HCT116 (cell line): ENCODE measurements around the gene CCDC40. TPM values are rescaled to one million over a fixed set of nuclear protein-coding genes. Genes with fewer than 3 reads are reported as not detected.

Source experiments
- ATAC-seq: fragments of 200-7000 bp; cut with Tn5 transposase; 2 replicates; pipeline ENCODE4 v1.9.1; 2020; ENCODE audit warnings: mild to moderate bottlenecking, moderate library complexity
- Bru-seq: library from RNA; stranded (reverse); fragments of 400-500 nt; gene quantifications from one replicate; lab custom pipeline; 2021; lab: Mats Ljungman, UMichigan
- BruChase-seq, 2 experiments: library from RNA; stranded (reverse); fragments of 400-500 nt; gene quantifications; one replicate each; lab custom pipeline; 2021; lab: Mats Ljungman, UMichigan
- BruUV-seq: library from RNA; stranded (reverse); fragments of 400-500 nt; replicated peaks from 2 replicates; lab custom pipeline; 2021; lab: Mats Ljungman, UMichigan
- CTCF ChIA-PET: fragments of 300-600 bp; sonication (Branson Sonifier 250); formaldehyde crosslinking; loops from one replicate; lab custom pipeline; 2021; ENCODE audit warnings: antibody characterized with exemption; lab: Charles Lee
- POLR2A ChIA-PET: fragments of 300-600, 350-600 bp; sonication (Branson Sonifier 250); formaldehyde crosslinking; loops from one replicate; lab custom pipeline; 2021; ENCODE audit warnings: antibody characterized with exemption; lab: Charles Lee
- RAD21 ChIA-PET, 2 experiments: fragments of 300-600 bp; sonication (Branson Sonifier 250); formaldehyde crosslinking; loops; one replicate each; lab custom pipeline; 2023; ENCODE audit warnings: low total read pairs in 2 of 2; ENCODE audit not compliant: uncharacterized antibody in 2 of 2, unreplicated experiment in 2 of 2, low non-redundant PET in 1 of 2; lab: Charles Lee
- DNase-seq: peaks from one replicate; pipeline ENCODE4 v3.0.0-alpha.2; 2010; ENCODE audit warnings: low read depth, low spot score
- H2AFZ ChIP-seq: fragments of 200-600 bp; shearing (Covaris generic), sonication (generic); 2 replicates; pipeline ENCODE4 v1.6.1; 2017; ENCODE audit warnings: low read depth, mixed run types, mixed read lengths, antibody characterized with exemption, low read length; ENCODE audit not compliant: poor library complexity, severe bottlenecking
- H3K27ac ChIP-seq: 2 replicates; pipeline ENCODE4 v1.5.1; 2012; ENCODE audit warnings: low read depth, low read length
- H3K27me3 ChIP-seq: fragments of 200-600 bp; sonication (generic); 2 replicates; pipeline ENCODE4 v1.6.1; 2016; ENCODE audit warnings: mixed run types, low read length, mixed read lengths; ENCODE audit not compliant: insufficient read depth
- H3K36me3 ChIP-seq, 2 experiments: fragments of 200-500 bp in 1 of 2; fragments of 200-600 bp in 1 of 2; sonication (Bioruptor generic) in 1 of 2; sonication (generic) in 1 of 2; 2 replicates each; pipeline versions ENCODE4 v1.5.1 to v1.6.1; 2014 to 2016; ENCODE audit warnings: low read length in 2 of 2, inconsistent platforms in 1 of 2, mixed read lengths in 1 of 2, mixed run types in 1 of 2; ENCODE audit not compliant: insufficient read depth in 2 of 2, control insufficient read depth in 1 of 2
- H3K4me1 ChIP-seq, 2 experiments: fragments of 200-600 bp in 1 of 2; sonication (generic) in 1 of 2; 2 replicates each; pipeline versions ENCODE4 v1.5.1 to v1.6.1; 2012 to 2017; ENCODE audit warnings: low read length in 2 of 2, inconsistent platforms in 1 of 2, mild to moderate bottlenecking in 1 of 2, mixed read lengths in 1 of 2, mixed run types in 1 of 2, moderate library complexity in 1 of 2; ENCODE audit not compliant: insufficient read depth in 2 of 2, control insufficient read depth in 1 of 2
- H3K4me2 ChIP-seq: fragments of 200-600 bp; sonication (generic); 2 replicates; pipeline ENCODE4 v1.6.1; 2017; ENCODE audit warnings: mixed run types, low read length, mixed read lengths
- H3K4me3 ChIP-seq, 2 experiments: fragments of 200-600 bp in 1 of 2; sonication (generic) in 1 of 2; replicated peaks in 1 of 2; 2 replicates each; pipeline ENCODE4 v1.5.1; 2011 to 2016; ENCODE audit warnings: low read length in 2 of 2, control low read depth in 1 of 2, low read depth in 1 of 2, mild to moderate bottlenecking in 1 of 2, mixed read lengths in 1 of 2, mixed run types in 1 of 2
- H3K79me2 ChIP-seq: fragments of 200-600 bp; sonication (generic); 2 replicates; pipeline ENCODE4 v1.6.1; 2017; ENCODE audit warnings: mild to moderate bottlenecking, mixed run types, low read length, moderate library complexity, mixed read lengths; ENCODE audit not compliant: insufficient read depth
- H3K9ac ChIP-seq: fragments of 200-600 bp; sonication (generic); 2 replicates; pipeline ENCODE4 v1.6.1; 2016; ENCODE audit warnings: low read length, mixed read lengths
- H3K9me2 ChIP-seq: fragments of 200-600 bp; sonication (generic), shearing (Covaris generic); 2 replicates; pipeline ENCODE4 v1.6.1; 2017; ENCODE audit warnings: mixed run types, mild to moderate bottlenecking, moderate library complexity; ENCODE audit not compliant: insufficient read depth
- H3K9me3 ChIP-seq, 2 experiments: fragments of 200-500 bp in 1 of 2; fragments of 200-600 bp in 1 of 2; sonication (Bioruptor generic) in 1 of 2; sonication (generic) in 1 of 2; 2 replicates each; pipeline ENCODE4 v1.6.1; 2014 to 2017; ENCODE audit warnings: low read length in 2 of 2, mixed read lengths in 2 of 2, inconsistent platforms in 1 of 2, low read depth in 1 of 2, mild to moderate bottlenecking in 1 of 2, mixed run types in 1 of 2, moderate library complexity in 1 of 2; ENCODE audit not compliant: control insufficient read depth in 1 of 2, insufficient read depth in 1 of 2
- H4K20me1 ChIP-seq: fragments of 200-600 bp; sonication (generic), shearing (Covaris generic); 2 replicates; pipeline ENCODE4 v1.6.1; 2017; ENCODE audit warnings: mixed run types, mild to moderate bottlenecking, moderate library complexity; ENCODE audit not compliant: insufficient read depth
- CBX3 ChIP-seq: IDR thresholded peaks from 2 replicates; pipeline ENCODE4 v1.6.1; 2012; ENCODE audit warnings: low read depth
- CEBPB ChIP-seq: IDR thresholded peaks from 2 replicates; pipeline ENCODE4 v1.6.1; 2012; ENCODE audit warnings: low read depth
- CTCF ChIP-seq, 3 experiments: fragments of 200-600 bp in 1 of 3; sonication (generic) in 1 of 3; IDR thresholded peaks in 2 of 3; conservative IDR thresholded peaks in 1 of 3; 2 replicates each; pipeline ENCODE4 v1.5.1; 2012 to 2017; ENCODE audit warnings: low read depth in 2 of 3, low read length in 2 of 3, antibody characterized with exemption in 1 of 3, borderline replicate concordance in 1 of 3, control low read depth in 1 of 3, mild to moderate bottlenecking in 1 of 3, mixed read lengths in 1 of 3, mixed run types in 1 of 3, moderate library complexity in 1 of 3; ENCODE audit not compliant: insufficient read depth in 1 of 3
- EGR1 ChIP-seq: IDR thresholded peaks from 2 replicates; pipeline ENCODE4 v1.6.1; 2012; ENCODE audit warnings: low read depth
- ELF1 ChIP-seq: IDR thresholded peaks from 2 replicates; pipeline ENCODE4 v1.6.1; 2012; ENCODE audit warnings: low read depth, borderline replicate concordance
- EZH2 ChIP-seq: fragments of 200-600 bp; sonication (generic); IDR thresholded peaks from 2 replicates; pipeline ENCODE4 v1.6.1; 2017; ENCODE audit warnings: antibody characterized with exemption, mixed run types
- EZH2phosphoT487 ChIP-seq: fragments of 200-600 bp; IDR thresholded peaks from 2 replicates; pipeline ENCODE4 v1.6.1; 2018; ENCODE audit warnings: antibody characterized with exemption, borderline replicate concordance
- JUND ChIP-seq: IDR thresholded peaks from 2 replicates; pipeline ENCODE4 v1.6.1; 2012
- POLR2A ChIP-seq: IDR thresholded peaks from 2 replicates; pipeline ENCODE4 v1.7.0; 2011; ENCODE audit warnings: borderline replicate concordance; ENCODE audit not compliant: insufficient read depth, insufficient read length; ENCODE audit errors: extremely low read depth
- POLR2AphosphoS5 ChIP-seq: IDR thresholded peaks from 2 replicates; pipeline ENCODE4 v1.6.1; 2011; ENCODE audit warnings: mild to moderate bottlenecking, low read depth, low read length, moderate library complexity
- RAD21 ChIP-seq: IDR thresholded peaks from 2 replicates; pipeline ENCODE4 v1.6.1; 2012; ENCODE audit warnings: low read depth, mild to moderate bottlenecking
- SIN3A ChIP-seq: IDR thresholded peaks from 2 replicates; pipeline ENCODE4 v1.6.1; 2012; ENCODE audit warnings: low read depth
- SP1 ChIP-seq: IDR thresholded peaks from 2 replicates; pipeline ENCODE4 v1.6.1; 2012; ENCODE audit warnings: low read depth
- SRF ChIP-seq: IDR thresholded peaks from 2 replicates; pipeline ENCODE4 v1.6.1; 2012; ENCODE audit warnings: low read depth
- TCF7L2 ChIP-seq: IDR thresholded peaks from 2 replicates; pipeline ENCODE4 v1.7.0; 2011; ENCODE audit warnings: borderline replicate concordance, inconsistent platforms; ENCODE audit not compliant: insufficient read depth, insufficient read length; ENCODE audit errors: extremely low read depth
- YY1 ChIP-seq: IDR thresholded peaks from 2 replicates; pipeline ENCODE4 v1.6.1; 2011; ENCODE audit warnings: low read length, low read depth, moderate library complexity, mild to moderate bottlenecking; ENCODE audit not compliant: insufficient replicate concordance; ENCODE audit errors: extremely low read depth
- ZNF274 ChIP-seq: fragments of 200-500 bp; sonication (Bioruptor generic); IDR thresholded peaks from 2 replicates; pipeline ENCODE4 v1.6.1; 2014; ENCODE audit warnings: mild to moderate bottlenecking, low read depth, low read length, inconsistent platforms
- intact Hi-C: fragments of 100-400 bp; cut with micrococcal nuclease; formaldehyde crosslinking; loops from 2 replicates; pipeline ENCODE4 v1.10.0; 2022
- long read RNA-seq: library from polyadenylated mRNA; unstranded; transcript quantifications from one replicate; pipeline ENCODE4 v2.0.0, GENCODE V29; 2021; ENCODE audit not compliant: unreplicated experiment
- polyA plus RNA-seq: library from polyadenylated mRNA; unstranded; fragments of >200 nt; gene quantifications from 2 replicates; pipeline ENCODE4 v1.2.1, GENCODE V29; 2012; ENCODE audit warnings: missing spikeins
- total RNA-seq: library from RNA; stranded (reverse); gene quantifications from one replicate; pipeline ENCODE4 v1.2.1, GENCODE V29; 2021; ENCODE audit not compliant: unreplicated experiment
- TF ChIP-seq, protein P1 (sequence below): IDR thresholded peaks from 2 replicates; pipeline ENCODE4 v1.6.1; 2012
- TF ChIP-seq, protein P2 (sequence below): IDR thresholded peaks from 2 replicates; pipeline ENCODE4 v1.6.1; 2012; ENCODE audit warnings: low read depth

Gene CCDC40
- 10.3 TPM for total RNA-seq
- polyA plus RNA-seq, result 3.4 and 3.6 TPM in 2 replicates
- Bru-seq, nascent RNA, result percentile 39 among the genes with signal in this experiment
- percentile 45 among the genes with signal in this experiment for BruChase-seq, experiment 1, labeled RNA remaining after a 6-hour chase
- BruChase-seq, experiment 2, labeled RNA remaining after a 2-hour chase, result percentile 46 among the genes with signal in this experiment
- long read RNA-seq, partial matches to known transcripts, result 7 of 15 reads
- long read RNA-seq, other reads (novel, unspliced or antisense), result 6 of 15 reads

- peak; percentile 93 for ATAC-seq
- Histone ChIP-seq H3K27me3 (no peaks in the 10 kb centered on the region), H3K36me3 (no peaks in the 10 kb centered on the region), H2AFZ (no peak within 1 kb of the TSS), H3K4me1 (peaks cover 6 to 20% of the 10 kb centered on the region in 2 experiments; a peak in 3 of 4 replicates), H3K9me2 (no peaks in the 10 kb centered on the region), H3K4me3 (peak within 1 kb of the TSS; percentile 93 to 96), H3K4me2 (peak within 1 kb of the TSS; percentile 98), H4K20me1 (no peaks in the 10 kb centered on the region), H3K27ac (peak within 1 kb of the TSS; percentile 75), H3K79me2 (0 out of 2 replicates have a peak, but pooled peaks cover 5% of the 10 kb centered on the region), H3K9me3 (no peaks in the 10 kb centered on the region), H3K9ac (peak within 1 kb of the TSS; percentile 83)
- POLR2A ChIA-PET, result no interaction called here
- intact Hi-C loops, result no loop called here
- no TSS peak for BruUV-seq
- DNase-seq, result peak; percentile 50
- CTCF ChIA-PET, result no interaction called here
- RAD21 ChIA-PET, result no interaction called here
- TF ChIP-seq, protein P1, sequence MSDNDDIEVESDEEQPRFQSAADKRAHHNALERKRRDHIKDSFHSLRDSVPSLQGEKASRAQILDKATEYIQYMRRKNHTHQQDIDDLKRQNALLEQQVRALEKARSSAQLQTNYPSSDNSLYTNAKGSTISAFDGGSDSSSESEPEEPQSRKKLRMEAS, result peak; percentile 92
- no peak for TF ChIP-seq CBX3
- TF ChIP-seq CTCF (IDR thresholded peaks at IDR 0.05 in 2 of 3, conservative IDR thresholded peaks at IDR 0.05 in 1 of 3; ENCODE audit: borderline replicate concordance in 1 of 3, insufficient read depth in 1 of 3, low read depth in 2 of 3, low read length in 2 of 3), result no peak; a peak in 1 of 6 replicates
- TF ChIP-seq SRF, result no peak
- TF ChIP-seq JUND, result no peak
- peak; percentile 48 for TF ChIP-seq POLR2A
- no peak for TF ChIP-seq RAD21
- no peak for TF ChIP-seq ZNF274
- TF ChIP-seq SIN3A, result peak; percentile 94
- TF ChIP-seq YY1, result peak; percentile 90
- TF ChIP-seq ELF1, result no peak
- TF ChIP-seq, protein P2, sequence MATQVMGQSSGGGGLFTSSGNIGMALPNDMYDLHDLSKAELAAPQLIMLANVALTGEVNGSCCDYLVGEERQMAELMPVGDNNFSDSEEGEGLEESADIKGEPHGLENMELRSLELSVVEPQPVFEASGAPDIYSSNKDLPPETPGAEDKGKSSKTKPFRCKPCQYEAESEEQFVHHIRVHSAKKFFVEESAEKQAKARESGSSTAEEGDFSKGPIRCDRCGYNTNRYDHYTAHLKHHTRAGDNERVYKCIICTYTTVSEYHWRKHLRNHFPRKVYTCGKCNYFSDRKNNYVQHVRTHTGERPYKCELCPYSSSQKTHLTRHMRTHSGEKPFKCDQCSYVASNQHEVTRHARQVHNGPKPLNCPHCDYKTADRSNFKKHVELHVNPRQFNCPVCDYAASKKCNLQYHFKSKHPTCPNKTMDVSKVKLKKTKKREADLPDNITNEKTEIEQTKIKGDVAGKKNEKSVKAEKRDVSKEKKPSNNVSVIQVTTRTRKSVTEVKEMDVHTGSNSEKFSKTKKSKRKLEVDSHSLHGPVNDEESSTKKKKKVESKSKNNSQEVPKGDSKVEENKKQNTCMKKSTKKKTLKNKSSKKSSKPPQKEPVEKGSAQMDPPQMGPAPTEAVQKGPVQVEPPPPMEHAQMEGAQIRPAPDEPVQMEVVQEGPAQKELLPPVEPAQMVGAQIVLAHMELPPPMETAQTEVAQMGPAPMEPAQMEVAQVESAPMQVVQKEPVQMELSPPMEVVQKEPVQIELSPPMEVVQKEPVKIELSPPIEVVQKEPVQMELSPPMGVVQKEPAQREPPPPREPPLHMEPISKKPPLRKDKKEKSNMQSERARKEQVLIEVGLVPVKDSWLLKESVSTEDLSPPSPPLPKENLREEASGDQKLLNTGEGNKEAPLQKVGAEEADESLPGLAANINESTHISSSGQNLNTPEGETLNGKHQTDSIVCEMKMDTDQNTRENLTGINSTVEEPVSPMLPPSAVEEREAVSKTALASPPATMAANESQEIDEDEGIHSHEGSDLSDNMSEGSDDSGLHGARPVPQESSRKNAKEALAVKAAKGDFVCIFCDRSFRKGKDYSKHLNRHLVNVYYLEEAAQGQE, result no peak
- TF ChIP-seq TCF7L2, result peak; percentile 94
- TF ChIP-seq EZH2, result no peak
- peak; percentile 75 for TF ChIP-seq POLR2AphosphoS5
- TF ChIP-seq CEBPB, result no peak
- peak; percentile 64; the same call in 1 of the 2 replicates for TF ChIP-seq EGR1
- TF ChIP-seq SP1, result peak; percentile 28; the same call in 1 of the 2 replicates
- TF ChIP-seq EZH2phosphoT487, result no peak
These were observed at the start of gene CCDC40 for GRCh38 chr17:80035937-80036714. TSS of gene CCDC40 (plus strand) at chr17:80036642. CDS start at chr17:80036663, 21 bp downstream.
